ENCODE results near the gene SGMS1.
"Not testable (repeated sequence)": the region's sequence is repeated elsewhere in the genome, so short reads cannot be mapped to it uniquely, and the experiment has no call there.

SGMS1 gene

DNA sequence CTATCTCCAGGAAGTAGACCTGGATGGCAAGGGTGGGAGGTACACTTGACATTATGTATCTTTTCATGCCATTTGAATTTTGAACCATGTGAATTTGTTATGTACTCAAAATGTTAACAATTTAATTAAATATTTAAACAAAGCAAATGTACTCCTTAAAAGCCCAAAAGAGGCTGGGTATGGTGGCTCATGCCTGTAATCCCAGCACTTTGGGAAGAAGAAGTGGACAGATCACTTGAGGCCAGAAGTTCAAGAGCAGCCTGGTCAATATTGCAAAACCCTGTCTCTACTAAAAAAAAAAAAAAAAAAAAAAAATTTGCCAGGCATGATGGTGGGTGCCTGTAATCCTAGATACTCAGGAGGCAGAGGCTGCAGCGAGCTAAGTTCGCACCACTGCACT, 235.6 kb downstream of the SGMS1 start:
- DNase-seq: no peak

DNA sequence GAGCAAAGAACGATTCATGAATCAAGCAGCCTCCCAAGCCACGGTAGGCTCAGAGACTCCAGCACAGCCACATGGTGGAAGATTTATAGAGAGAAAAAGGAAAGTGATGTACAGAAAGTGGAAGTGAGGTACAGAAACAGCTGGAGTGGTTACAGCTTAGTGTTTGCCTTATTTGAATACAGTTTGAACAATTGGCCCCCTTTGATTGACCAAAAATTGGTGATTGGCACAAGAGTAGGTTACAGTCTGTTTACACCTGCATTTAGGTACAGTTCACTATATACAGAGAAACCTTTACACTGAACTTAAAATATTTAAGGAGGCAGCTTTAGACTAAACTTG, 236.1 kb downstream of the SGMS1 start:
- no peak for DNase-seq

DNA sequence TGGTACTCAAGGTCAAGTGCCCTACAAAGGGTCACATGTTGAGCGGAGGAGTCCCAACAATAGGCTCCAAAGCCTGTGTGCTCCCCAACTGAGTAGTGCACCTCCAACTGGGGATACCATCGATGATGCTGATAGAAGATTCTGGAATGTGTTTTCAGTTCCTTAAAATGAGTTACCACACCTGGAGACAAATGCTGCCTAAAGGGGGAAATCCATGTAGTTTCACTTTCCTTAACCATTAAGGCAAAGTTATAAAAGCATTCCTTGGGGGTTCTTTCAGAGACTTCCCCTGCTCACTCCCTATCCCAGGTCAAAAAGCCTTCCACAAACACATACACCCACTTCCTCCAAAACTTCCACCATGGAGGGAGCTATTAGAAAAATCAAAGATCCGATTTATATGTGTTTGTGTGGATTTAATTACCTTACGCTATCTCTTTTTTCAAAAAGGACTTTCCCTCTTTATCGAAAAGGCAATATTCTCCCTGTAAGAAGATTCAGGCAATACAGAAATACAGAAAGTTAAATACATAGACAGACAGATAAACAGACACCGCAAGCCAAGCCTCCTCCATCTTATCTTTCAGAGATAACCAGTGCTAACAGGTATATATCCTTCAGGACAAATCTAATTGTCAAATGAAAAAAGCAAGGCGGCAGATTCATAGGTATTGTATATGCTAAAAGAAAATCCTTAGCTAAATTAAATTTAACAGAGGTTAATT, 236.6 kb downstream of the SGMS1 start:
- DNase-seq: no peak

DNA sequence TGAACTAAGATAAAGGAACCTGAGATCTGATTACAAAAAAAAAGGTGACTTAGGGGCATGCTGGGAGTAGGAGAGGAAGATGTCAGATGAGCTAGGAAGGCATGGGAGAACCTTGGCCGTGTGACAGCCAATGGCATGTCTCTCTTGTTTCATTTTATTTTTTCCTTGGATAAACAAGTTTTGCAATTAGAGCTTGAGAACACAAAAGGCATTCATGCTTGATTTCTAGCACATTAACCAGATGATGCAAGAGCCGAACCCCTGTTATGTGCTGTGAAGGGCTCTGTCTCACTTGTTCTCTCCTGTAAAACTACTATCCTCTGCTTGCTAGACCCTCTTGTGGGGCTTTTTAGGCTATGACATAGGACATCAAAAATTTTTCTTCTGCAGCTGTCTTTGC, 238.1 kb downstream of the SGMS1 start:
- no peak for DNase-seq

DNA sequence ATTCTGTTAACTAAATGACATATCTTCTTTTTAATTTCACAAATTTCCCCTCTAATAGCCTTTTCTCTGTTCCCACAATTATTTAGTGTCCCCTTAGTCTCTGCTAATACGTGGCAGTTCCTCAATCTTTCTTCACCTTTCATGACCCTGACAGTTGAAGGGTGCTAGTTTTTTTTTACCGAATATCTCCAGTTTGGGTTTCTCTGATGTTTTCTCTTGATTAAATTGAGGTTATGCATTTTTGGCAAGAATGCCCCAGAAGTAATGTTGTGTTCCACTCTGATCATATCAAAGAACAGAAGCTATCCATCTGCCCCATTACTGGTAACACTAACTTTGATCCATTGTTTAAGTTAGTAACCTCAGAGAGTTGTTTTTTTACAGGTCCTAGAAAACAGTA, 238.9 kb downstream of the SGMS1 start:
- DNase-seq: no peak

DNA sequence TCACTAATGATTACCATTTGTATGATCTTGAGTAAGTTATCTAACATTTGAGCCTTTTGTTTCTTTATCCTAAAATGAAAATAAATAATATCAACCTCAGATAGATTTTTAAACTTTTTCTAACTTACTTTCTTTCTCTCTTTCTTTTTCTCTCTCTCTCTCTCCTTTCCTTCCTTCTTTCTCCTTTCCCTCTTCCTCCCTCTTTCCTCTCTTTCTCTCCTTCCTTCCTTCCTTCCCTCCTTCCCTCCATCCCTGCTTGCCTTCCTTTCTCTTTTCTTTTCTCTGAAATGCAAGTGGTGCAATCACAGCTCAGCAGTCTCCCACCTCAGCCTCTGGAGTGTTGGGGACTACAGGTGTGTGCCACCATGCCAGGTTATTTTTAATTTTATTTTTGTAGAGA, 239.5 kb downstream of the SGMS1 start:
- no peak for DNase-seq

DNA sequence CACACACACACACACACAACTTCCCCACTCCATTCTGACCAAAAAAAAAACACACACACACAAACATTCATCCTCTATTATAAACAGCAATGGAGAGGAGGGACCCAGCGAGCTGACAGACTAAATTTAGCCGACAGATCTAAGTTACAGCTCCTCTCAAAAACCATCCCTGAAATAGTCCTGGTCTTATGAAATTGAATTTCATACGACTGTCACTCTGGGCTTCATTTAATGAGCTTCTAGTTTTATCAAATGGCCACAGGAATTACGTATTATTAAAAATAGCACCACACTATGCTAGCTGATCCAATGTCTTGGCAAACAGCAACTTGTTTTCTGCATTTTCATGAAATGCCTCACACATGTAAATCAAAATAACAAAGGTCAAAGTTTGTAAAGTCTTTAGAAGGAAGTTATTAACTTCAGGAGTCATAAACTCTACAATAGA, 241.2 kb downstream of the SGMS1 start:
- DNase-seq: no peak

DNA sequence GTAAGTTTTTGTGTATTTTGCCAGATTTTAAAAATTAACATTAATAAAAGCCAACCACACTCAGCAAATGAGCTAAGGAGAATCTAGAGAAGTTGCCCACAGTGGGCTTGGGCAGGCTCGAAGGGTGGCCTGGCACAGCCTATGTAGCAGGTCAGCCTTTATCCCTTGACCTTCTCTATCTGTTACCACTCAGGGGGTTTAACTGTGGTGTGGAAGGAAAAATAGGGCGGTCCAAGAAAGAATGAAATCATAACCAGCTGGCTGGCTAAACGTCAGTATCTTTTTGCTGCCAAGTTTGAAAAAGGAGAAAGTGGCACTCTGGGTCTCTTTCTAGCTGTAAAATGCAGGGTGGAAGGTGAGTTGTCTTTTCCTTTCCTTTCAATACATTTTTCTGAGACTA, 242.1 kb downstream of the SGMS1 start:
- DNase-seq: no peak

DNA sequence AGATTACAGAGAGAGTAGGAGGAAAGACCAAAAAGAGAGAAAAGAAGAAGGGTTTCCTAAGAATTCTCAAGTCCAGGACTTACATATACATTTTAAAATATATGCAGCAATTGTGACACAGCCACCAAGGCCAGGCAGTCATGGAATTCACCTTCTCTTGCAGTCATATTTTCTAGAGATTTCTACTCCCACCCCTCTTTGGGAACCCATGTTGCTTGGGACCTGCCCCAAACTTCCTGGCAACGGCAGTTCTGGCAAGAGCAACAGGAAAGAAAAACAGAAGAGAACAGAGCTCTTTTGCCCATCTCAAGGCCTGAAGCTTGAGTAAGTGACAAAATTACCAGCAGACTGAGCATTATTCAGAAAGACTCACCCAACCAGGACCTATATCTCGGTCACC, 244.1 kb downstream of the SGMS1 start:
- no peak for DNase-seq

DNA sequence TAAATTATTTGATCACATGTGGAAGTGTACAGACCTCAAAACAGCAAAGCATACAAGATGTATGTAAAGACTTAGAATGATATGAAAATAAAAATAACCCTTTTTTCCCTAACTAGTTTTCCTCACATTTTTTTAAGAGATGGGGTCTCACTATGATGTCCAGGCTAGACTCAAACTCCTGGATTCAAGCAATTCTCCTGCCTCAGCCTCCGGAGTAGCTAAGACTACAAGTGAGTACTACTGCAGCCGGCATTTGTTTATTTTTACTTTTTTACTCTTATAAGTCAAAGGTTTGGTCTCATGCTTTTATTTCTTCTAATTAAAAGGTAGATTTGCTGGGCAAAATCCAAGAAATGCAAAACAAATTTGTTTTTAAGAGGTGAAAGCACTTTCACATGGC, 248.0 kb downstream of the SGMS1 start:
- no peak for DNase-seq

DNA sequence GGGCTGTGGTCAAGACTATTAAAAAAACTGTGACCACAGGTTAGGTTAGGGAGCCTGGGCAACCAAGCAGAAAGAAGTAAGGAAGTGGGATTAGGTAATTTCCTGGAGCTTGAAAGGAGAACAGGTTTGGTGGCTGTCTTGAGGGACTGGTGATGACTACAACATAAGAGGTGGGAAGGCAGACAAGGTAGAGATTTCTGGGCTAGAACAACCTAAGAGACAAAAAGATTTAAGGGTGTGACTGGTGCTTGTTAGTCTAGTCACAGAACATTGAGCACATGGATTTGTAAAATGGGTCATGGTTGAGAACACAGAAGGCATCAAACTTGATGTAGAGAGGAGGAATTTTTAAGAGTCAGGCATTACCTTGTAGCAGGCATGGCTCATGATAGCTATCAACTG, 248.7 kb downstream of the SGMS1 start:
- no peak for DNase-seq

DNA sequence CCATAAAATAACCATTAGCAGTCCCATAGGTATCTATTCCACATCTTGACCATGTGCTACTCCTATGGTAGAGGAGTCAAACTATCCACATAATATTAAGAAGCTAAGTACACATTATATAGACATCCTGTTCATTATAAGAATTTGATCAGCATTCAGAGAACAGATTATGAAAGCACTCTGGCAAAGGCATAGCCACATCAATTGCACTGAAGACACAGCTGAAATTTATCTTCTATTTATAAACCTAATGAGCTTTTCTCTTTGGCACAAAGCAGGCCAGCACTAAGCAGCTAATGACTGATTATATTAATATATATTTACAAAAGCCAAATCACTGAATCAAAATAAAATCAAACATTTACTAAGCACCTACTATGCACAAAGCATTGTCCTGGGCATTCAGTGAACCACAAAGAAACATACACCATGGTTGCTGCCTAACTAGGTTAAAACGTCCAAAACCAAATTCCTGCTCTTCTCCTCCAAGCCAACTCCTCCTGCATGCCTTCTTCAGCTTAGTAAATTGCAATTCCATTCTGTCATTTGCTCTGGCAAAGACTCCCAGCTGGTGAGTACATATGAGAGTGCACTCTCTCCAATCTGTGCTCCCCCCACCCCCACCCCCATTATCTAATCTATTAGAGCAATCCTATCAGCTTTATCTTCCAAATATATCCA, 249.8 kb downstream of the SGMS1 start:
- no peak for DNase-seq

DNA sequence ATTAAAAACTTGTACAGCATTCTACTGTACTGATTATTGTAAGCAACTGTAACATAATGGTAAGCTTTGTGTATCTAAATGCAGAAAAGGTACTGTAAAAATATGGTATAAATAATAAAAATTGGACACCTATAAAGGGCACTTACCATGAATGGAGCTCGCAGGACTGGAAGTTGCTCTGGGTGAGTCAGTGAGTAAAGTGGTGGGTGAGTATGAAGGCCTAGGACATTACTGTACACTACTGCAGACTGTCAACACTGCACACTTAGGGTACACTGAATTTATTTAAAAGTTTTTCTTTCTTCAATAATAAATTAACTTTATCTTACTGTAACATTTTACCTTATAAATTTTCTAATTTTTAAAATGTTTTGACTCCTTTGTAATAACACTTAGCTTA, 253.8 kb downstream of the SGMS1 start:
- DNase-seq: no peak

DNA sequence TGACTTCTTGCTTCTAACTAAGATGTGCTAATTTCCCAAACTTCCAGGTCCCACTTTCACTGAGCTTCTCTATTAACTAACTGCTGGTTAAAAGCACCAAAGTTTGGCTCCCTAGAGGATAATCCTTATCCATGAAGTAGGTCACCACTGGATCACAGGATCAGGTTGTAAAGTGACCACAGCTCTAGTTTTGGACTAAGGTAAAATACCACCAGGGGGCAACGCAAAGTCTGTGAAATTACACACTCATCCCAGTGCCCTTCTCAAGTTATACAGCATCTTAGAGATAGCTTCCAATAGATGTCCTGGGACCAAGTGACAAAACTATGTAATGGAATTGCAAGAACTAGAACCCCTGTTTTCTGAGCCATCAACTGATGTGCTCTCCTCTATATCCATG, 256.0 kb downstream of the SGMS1 start:
- no peak for DNase-seq

DNA sequence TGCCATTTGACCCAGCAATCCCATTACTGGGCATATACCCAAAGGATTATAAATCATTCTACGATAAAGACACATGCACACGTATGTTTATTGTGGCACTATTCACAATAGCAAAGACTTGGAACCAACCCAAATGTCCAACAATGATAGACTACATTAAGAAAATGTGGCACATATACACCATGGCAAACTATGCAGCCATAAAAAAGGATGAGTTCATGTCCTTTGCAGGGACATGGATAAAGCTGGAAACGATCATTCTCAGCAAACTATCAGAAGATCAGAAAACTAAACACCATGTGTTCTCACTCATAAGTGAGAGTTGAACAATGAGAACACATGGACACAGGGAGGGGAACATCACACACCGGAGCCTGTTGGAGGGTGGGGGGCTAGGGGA, 257.3 kb downstream of the SGMS1 start:
- not testable (repeated sequence) for DNase-seq

DNA sequence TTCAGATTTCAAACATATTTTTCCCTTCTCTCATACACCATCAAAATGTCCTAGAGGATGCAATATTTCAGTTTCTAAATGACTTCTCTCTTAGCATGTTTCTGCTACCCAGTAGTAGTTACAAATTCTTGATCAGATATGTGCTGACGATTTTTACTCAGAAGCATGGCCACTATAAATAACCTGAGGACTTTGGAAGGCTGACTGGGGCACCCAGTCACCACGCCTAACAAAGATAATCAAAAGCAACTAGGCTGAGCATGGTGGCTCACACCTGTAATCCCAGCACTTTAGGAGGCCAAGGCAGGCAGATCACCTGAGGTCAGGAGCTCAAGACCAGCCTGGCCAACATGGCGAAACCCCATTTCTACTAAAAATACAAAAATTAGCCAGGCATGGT, 259.0 kb downstream of the SGMS1 start:
- DNase-seq: not testable (repeated sequence)

DNA sequence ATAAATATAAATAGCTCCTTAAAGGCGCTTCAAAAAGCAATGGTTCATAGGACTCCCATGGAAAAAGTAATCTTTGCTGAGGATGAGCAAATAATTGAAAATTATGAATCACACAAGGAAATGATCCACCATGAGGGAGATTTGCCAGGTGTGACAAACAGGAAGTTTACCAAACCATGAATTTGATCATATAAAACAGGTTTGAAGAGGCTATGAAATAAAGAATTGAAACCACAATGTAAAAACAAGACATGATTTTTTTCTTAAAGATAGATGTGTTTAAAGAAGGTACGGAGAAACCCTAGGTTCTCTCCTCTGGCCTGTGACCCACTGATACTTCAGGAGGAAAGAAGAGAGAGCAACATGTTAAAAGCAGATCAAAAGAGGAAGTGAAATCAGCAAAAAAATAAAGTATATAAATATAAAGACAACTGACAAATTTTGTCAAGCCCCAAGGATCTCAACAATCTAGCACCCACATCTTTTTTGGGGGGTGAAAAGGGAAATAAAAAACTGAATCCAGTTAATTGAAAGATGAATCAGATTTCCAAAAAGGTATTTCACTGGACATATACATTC, 261.1 kb downstream of the SGMS1 start:
- DNase-seq: no peak

DNA sequence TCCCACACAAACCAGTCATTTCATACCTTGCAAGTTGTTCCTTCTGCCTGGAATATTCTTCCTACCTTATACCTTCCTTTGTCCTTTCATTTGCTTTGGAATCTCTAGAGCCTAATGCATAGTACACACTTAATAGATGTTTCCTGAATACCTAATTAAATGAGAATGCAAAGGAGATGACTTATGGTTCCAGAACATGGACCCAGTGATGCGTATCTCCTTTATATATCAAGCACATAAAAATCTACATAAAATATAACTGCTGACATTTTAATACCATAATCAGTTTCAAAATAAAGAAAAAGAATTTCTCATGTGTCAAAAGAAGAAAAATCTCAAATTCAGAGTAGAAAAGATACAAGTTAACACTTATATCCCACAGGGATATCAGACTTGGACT, 261.8 kb downstream of the SGMS1 start:
- no peak for DNase-seq

DNA sequence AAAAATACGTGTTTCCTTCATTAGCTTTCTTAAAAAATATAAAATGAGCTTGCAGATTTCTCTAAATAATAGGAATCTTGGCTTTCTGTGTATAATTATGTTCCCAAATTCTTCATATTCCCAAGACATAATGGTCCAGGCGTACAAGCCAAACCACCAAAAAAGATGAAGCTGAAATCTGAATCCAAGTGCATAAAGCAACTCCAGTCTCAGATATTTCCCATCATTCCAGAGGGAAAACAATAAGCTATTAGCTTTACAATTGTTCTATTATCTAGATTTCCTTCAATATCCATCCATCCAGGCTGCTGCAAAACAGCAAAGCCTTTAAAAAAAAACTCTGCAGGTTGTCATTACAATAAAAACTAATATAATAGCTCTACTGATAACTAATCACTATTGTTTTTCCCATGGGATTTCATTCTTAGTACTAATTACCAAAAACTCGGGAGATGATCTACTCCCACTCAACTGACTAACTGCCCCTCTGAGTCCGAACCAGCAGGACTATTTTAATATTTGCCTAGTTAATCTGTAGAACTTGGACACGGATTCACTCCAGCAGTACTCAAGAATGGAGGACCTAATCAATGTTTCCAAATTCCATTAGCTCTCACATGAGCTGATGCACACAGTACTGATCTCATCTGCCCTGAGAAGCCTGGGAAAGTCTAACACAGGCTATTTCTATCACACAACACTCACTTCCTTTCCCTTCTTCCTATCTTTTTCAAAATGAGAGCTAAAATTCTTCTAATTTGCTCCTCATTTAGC, 263.5 kb downstream of the SGMS1 start:
- DNase-seq: no peak

DNA sequence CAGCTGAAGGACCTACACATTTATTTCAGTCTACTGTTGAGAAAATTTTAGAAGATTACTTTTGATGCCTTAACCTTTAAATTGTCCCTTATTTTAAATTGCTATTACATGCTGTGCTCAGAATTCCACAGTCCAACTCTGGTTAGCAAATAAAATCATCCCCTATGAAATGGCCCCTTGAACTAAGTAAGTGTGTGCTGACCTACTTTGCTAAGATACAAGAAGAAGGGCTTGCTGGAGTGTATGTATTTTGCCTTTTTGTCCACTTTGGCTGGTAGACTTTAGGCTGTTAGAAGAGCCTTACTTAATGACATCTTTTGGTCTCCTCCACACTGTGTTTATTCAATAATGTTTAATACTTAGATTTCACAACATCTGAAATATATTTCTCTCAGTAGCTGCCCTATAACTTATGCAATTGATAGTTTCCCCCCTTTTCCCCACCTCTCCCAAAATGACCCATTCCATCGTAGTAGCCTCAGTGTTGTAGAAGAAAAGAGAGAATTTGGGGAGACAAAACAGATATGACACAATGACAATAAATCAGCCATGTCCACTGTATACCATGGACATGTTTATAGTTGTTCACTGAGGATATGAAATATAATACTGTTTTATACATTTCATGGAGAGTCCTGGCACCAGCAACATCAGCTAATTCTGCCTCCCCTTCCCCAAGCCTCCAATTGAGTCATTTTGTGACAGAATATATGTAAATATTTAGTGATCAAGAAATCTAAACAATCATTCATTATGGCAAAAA, 264.6 kb downstream of the SGMS1 start:
- DNase-seq: no peak

DNA sequence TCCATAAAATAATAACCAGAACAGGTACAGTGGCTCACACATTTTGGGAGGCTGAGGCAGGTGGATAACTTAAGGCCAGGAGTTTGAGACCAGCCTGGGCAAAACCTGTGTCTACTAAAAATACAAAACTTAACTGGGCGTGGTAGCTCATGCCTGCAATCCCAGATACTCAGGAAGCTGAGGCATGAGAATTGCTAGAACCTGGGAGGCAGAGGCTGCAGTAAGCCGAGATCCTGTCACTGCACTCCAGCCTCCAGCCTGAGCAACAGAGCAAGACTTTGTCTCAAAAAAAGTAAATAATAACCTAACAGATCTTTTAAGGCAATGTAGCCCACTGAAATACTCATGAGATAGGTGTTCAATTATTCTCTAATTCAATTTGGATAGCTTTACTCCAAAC, 265.3 kb downstream of the SGMS1 start:
- DNase-seq: no peak

DNA sequence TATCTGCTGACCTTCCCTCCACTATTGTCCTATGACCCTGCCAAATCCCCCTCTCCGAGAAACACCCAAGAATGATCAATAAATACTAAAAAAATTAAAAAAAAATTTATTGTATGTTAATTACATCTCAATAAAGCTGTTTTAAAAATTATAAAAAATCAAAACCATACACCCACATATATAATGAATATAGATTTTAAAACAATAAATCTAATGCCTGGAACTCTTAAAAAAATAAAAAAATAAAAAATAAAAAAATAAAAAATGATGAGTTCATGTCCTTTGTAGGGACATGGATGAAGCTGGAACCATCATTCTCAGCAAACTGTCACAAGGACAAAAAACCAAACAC, 267.3 kb downstream of the SGMS1 start:
- DNase-seq: not testable (repeated sequence)
